ENCODE results near the gene UNC93A.

The UNC93A gene

GRCh38 chr6:167342879-167343610, 51.9 kb downstream of the UNC93A start:
- DNase-seq (ENCODE audit: low spot score): no peak
- Histone ChIP-seq H3K27me3 (ENCODE audit: insufficient read depth, poor library complexity, severe bottlenecking) (peaks cover 29% of the 10 kb centered on the region), H3K27ac (ENCODE audit: poor library complexity, severe bottlenecking) (no peak overlapping the region), H3K36me3 (ENCODE audit: low read depth) (no peaks in the 10 kb centered on the region), H3K4me3 (ENCODE audit: severe bottlenecking) (no peak overlapping the region), H3K9me3 (ENCODE audit: severe bottlenecking) (peaks cover 1% of the 10 kb centered on the region), H3K4me1 (ENCODE audit: insufficient read depth, poor library complexity, severe bottlenecking) (no peaks in the 10 kb centered on the region)
- ATAC-seq (ENCODE audit: low read depth): no peak
- TF ChIP-seq CTCF (IDR thresholded peaks at IDR 0.05; ENCODE audit: poor library complexity, severe bottlenecking): no peak

GRCh38 chr6:167345348-167345747, 54.2 kb downstream of the UNC93A start:
- TF ChIP-seq CTCF (IDR thresholded peaks at IDR 0.05; ENCODE audit: poor library complexity, severe bottlenecking): no peak
- DNase-seq (ENCODE audit: low spot score) (no peak), ATAC-seq (ENCODE audit: low read depth) (no peak)
- peaks cover 32% of the 10 kb centered on the region for H3K27me3 ChIP-seq (ENCODE audit: insufficient read depth, poor library complexity, severe bottlenecking)
- H3K27ac ChIP-seq (ENCODE audit: poor library complexity, severe bottlenecking): no peak overlapping the region
- no peak overlapping the region for H3K4me3 ChIP-seq (ENCODE audit: severe bottlenecking)
- no peaks in the 10 kb centered on the region for H3K36me3 ChIP-seq (ENCODE audit: low read depth)
- no peaks in the 10 kb centered on the region for H3K4me1 ChIP-seq (ENCODE audit: insufficient read depth, poor library complexity, severe bottlenecking)
- H3K9me3 ChIP-seq (ENCODE audit: severe bottlenecking): peaks cover 1% of the 10 kb centered on the region

- no peak for TF ChIP-seq CTCF (IDR thresholded peaks at IDR 0.05; ENCODE audit: poor library complexity, severe bottlenecking)
- Histone ChIP-seq H3K4me1 (ENCODE audit: insufficient read depth, poor library complexity, severe bottlenecking) (no peaks in the 10 kb centered on the region), H3K27ac (ENCODE audit: poor library complexity, severe bottlenecking) (no peak overlapping the region), H3K4me3 (ENCODE audit: severe bottlenecking) (no peak overlapping the region), H3K27me3 (ENCODE audit: insufficient read depth, poor library complexity, severe bottlenecking) (peaks cover 35% of the 10 kb centered on the region), H3K36me3 (ENCODE audit: low read depth) (no peaks in the 10 kb centered on the region), H3K9me3 (ENCODE audit: severe bottlenecking) (peaks cover 1% of the 10 kb centered on the region)
- no peak for DNase-seq (ENCODE audit: low spot score)
- ATAC-seq (ENCODE audit: low read depth): no peak
Observed at GRCh38 chr6:167345960-167346359, 54.8 kb downstream of the UNC93A start.

GRCh38 chr6:167347226-167347625, 56.1 kb downstream of the UNC93A start:
- ATAC-seq (ENCODE audit: low read depth): no peak
- Histone ChIP-seq H3K4me3 (ENCODE audit: severe bottlenecking) (no peak overlapping the region), H3K27ac (ENCODE audit: poor library complexity, severe bottlenecking) (no peak overlapping the region), H3K36me3 (ENCODE audit: low read depth) (no peaks in the 10 kb centered on the region), H3K9me3 (ENCODE audit: severe bottlenecking) (peaks cover 1% of the 10 kb centered on the region), H3K27me3 (ENCODE audit: insufficient read depth, poor library complexity, severe bottlenecking) (peaks cover 39% of the 10 kb centered on the region), H3K4me1 (ENCODE audit: insufficient read depth, poor library complexity, severe bottlenecking) (no peaks in the 10 kb centered on the region)
- DNase-seq (ENCODE audit: low spot score): no peak
- TF ChIP-seq CTCF (IDR thresholded peaks at IDR 0.05; ENCODE audit: poor library complexity, severe bottlenecking): no peak

GRCh38 chr6:167349631-167350274, 58.6 kb downstream of the UNC93A start:
- Histone ChIP-seq H3K27ac (ENCODE audit: poor library complexity, severe bottlenecking) (no peak overlapping the region), H3K27me3 (ENCODE audit: insufficient read depth, poor library complexity, severe bottlenecking) (peaks cover 30% of the 10 kb centered on the region), H3K36me3 (ENCODE audit: low read depth) (no peaks in the 10 kb centered on the region), H3K4me1 (ENCODE audit: insufficient read depth, poor library complexity, severe bottlenecking) (no peaks in the 10 kb centered on the region), H3K4me3 (ENCODE audit: severe bottlenecking) (no peak overlapping the region), H3K9me3 (ENCODE audit: severe bottlenecking) (peaks cover 1% of the 10 kb centered on the region)
- no peak for DNase-seq (ENCODE audit: low spot score)
- no peak for TF ChIP-seq CTCF (IDR thresholded peaks at IDR 0.05; ENCODE audit: poor library complexity, severe bottlenecking)
- ATAC-seq (ENCODE audit: low read depth): no peak

All from RWPE2 (cell line).